GM23338 (cell line): Measurements from ENCODE around the gene PML. TPM values are rescaled to one million over a fixed set of nuclear protein-coding genes. Genes with fewer than 3 reads are reported as not detected.

Experiments used
- ATAC-seq: fragments of 200-7000 bp; cut with Tn5 transposase; 3 replicates; pipeline ENCODE4 v1.9.1; 2020
- DNase-seq: peaks from one replicate; pipeline ENCODE4 v3.0.0-alpha.2; 2015; ENCODE audit warnings: low spot score
- H2AFZ ChIP-seq: fragments of 200-600 bp; sonication (generic); 2 replicates; pipeline ENCODE4 v1.8.0; 2016; ENCODE audit warnings: antibody characterized with exemption, mild to moderate bottlenecking, moderate library complexity
- H3F3A ChIP-seq: fragments of 200-600 bp; sonication (generic); replicated peaks from 2 replicates; pipeline ENCODE4 v1.8.0; 2017; ENCODE audit warnings: antibody characterized with exemption, mixed run types, low read depth
- H3K27ac ChIP-seq: fragments of 200-600 bp; sonication (generic); 2 replicates; pipeline ENCODE4 v1.6.1; 2016; ENCODE audit warnings: low read depth
- H3K27me3 ChIP-seq: fragments of 200-600 bp; sonication (generic); 2 replicates; pipeline ENCODE4 v1.8.0; 2016; ENCODE audit warnings: mild to moderate bottlenecking, mixed run types, moderate library complexity; ENCODE audit not compliant: insufficient read depth
- H3K36me3 ChIP-seq: fragments of 200-600 bp; sonication (generic); 2 replicates; pipeline ENCODE4 v1.8.0; 2016; ENCODE audit warnings: mild to moderate bottlenecking; ENCODE audit not compliant: insufficient read depth
- H3K4me1 ChIP-seq: fragments of 200-600 bp; sonication (generic); 2 replicates; pipeline ENCODE4 v1.8.0; 2016; ENCODE audit warnings: mild to moderate bottlenecking, moderate library complexity; ENCODE audit not compliant: insufficient read depth
- H3K4me2 ChIP-seq: fragments of 200-600 bp; sonication (generic); 2 replicates; pipeline ENCODE4 v1.7.1; 2017; ENCODE audit warnings: mixed run types
- H3K4me3 ChIP-seq: fragments of 200-600 bp; sonication (generic); 2 replicates; pipeline ENCODE4 v1.6.1; 2016; ENCODE audit warnings: mixed run types
- H3K79me2 ChIP-seq: fragments of 200-600 bp; sonication (generic); replicated peaks from 2 replicates; pipeline ENCODE4 v1.8.0; 2017; ENCODE audit warnings: mild to moderate bottlenecking; ENCODE audit not compliant: insufficient read depth
- H3K9me2 ChIP-seq: fragments of 200-600 bp; sonication (generic); 2 replicates; pipeline ENCODE4 v1.8.0; 2017; ENCODE audit not compliant: insufficient read depth
- H4K20me1 ChIP-seq: fragments of 200-600 bp; sonication (generic); replicated peaks from 2 replicates; pipeline ENCODE4 v1.8.0; 2017; ENCODE audit warnings: mild to moderate bottlenecking; ENCODE audit not compliant: insufficient read depth
- H3K27ac Mint-ChIP-seq: 2 replicates; pipeline ENCODE4 v1.8.0; 2020; ENCODE audit warnings: inconsistent platforms, mild to moderate bottlenecking, moderate library complexity, mixed read lengths
- H3K27me3 Mint-ChIP-seq: 3 replicates; pipeline ENCODE4 v1.8.0; 2022; ENCODE audit warnings: low read depth, mild to moderate bottlenecking, moderate library complexity, mixed read lengths, inconsistent platforms; ENCODE audit not compliant: insufficient read depth, poor library complexity
- H3K36me3 Mint-ChIP-seq: 3 replicates; pipeline ENCODE4 v1.8.0; 2021; ENCODE audit warnings: low read depth, mild to moderate bottlenecking, inconsistent platforms, moderate library complexity, mixed read lengths
- H3K4me1 Mint-ChIP-seq: 3 replicates; pipeline ENCODE4 v1.8.0; 2020; ENCODE audit warnings: mild to moderate bottlenecking, inconsistent platforms, mixed read lengths
- H3K4me3 Mint-ChIP-seq: 3 replicates; pipeline ENCODE4 v1.8.0; 2021; ENCODE audit warnings: moderate library complexity, mild to moderate bottlenecking, inconsistent platforms, mixed read lengths
- H3K9me3 Mint-ChIP-seq: 3 replicates; pipeline ENCODE4 v1.8.0; 2020; ENCODE audit warnings: moderate library complexity, mild to moderate bottlenecking, inconsistent platforms, mixed read lengths
- CREB1 ChIP-seq: fragments of 250-450 bp; sonication (Bioruptor Pico); IDR thresholded peaks from 2 replicates; pipeline ENCODE4 v1.5.0; 2020; ENCODE audit warnings: low read depth, mild to moderate bottlenecking, moderate library complexity
- EZH2 ChIP-seq: fragments of 200-600 bp; sonication (generic); IDR thresholded peaks from one replicate; pipeline ENCODE4 v1.8.0; 2017; ENCODE audit warnings: antibody characterized with exemption, mild to moderate bottlenecking, low read depth; ENCODE audit not compliant: unreplicated experiment
- EZH2phosphoT487 ChIP-seq: fragments of 200-600 bp; sonication (generic); IDR thresholded peaks from one replicate; pipeline ENCODE4 v1.8.1; 2018; ENCODE audit warnings: antibody characterized with exemption; ENCODE audit not compliant: unreplicated experiment
- JUNB ChIP-seq: IDR thresholded peaks from one replicate; pipeline ENCODE4 v1.6.1; 2016; ENCODE audit warnings: antibody characterized with exemption; ENCODE audit not compliant: unreplicated experiment
- NANOG ChIP-seq: IDR thresholded peaks from 2 replicates; pipeline ENCODE4 v1.6.1; 2016; ENCODE audit warnings: antibody characterized with exemption, borderline replicate concordance
- POLR2AphosphoS5 ChIP-seq: IDR thresholded peaks from 2 replicates; pipeline ENCODE4 v1.6.1; 2016; ENCODE audit warnings: antibody characterized with exemption, low read depth
- STAT1 ChIP-seq: IDR thresholded peaks from one replicate; pipeline ENCODE4 v1.6.1; 2016; ENCODE audit warnings: antibody characterized with exemption; ENCODE audit not compliant: unreplicated experiment
- ZNF114 ChIP-seq: fragments of 250-450 bp; sonication (Bioruptor Pico); IDR thresholded peaks from 2 replicates; pipeline ENCODE4 v1.5.0; 2020; ENCODE audit warnings: mild to moderate bottlenecking, moderate library complexity
- ZNF331 ChIP-seq: fragments of 250-450 bp; sonication (Bioruptor Pico); IDR thresholded peaks from 2 replicates; pipeline ENCODE4 v1.5.0; 2020; ENCODE audit warnings: low read depth, mild to moderate bottlenecking, moderate library complexity
- polyA plus RNA-seq: library from polyadenylated mRNA; unstranded; fragments of >200 nt; fragmentation: Nextera tagmentation; extraction: Ambion mirVana; gene quantifications from 2 replicates; pipeline ENCODE4 v1.2.1, GENCODE V29; 2016
- total RNA-seq: library from RNA; depleted of rRNA; stranded (reverse); fragments of >200 nt; shearing (Covaris generic); gene quantifications from 2 replicates; pipeline ENCODE4 v1.2.3, GENCODE V29; 2014
- TF ChIP-seq, protein P1 (sequence below), 2 experiments: fragments of 200-600 bp in 1 of 2; sonication (generic) in 1 of 2; conservative IDR thresholded peaks; 2 replicates each; pipeline versions ENCODE4 v1.5.1 to v1.6.1; 2016 to 2017; ENCODE audit warnings: antibody characterized with exemption in 2 of 2, low read depth in 2 of 2, mild to moderate bottlenecking in 2 of 2, moderate library complexity in 1 of 2
- TF ChIP-seq, protein P2 (sequence below): IDR thresholded peaks from one replicate; pipeline ENCODE4 v1.6.1; 2018; ENCODE audit warnings: antibody characterized with exemption; ENCODE audit not compliant: unreplicated experiment
- TF ChIP-seq, protein P3 (sequence below): IDR thresholded peaks from 2 replicates; pipeline ENCODE4 v1.6.1; 2016; ENCODE audit warnings: antibody characterized with exemption
- TF ChIP-seq, protein P4 (sequence below): fragments of 250-450 bp; sonication (Bioruptor Pico); IDR thresholded peaks from 2 replicates; pipeline ENCODE4 v1.5.0; 2020; ENCODE audit warnings: mild to moderate bottlenecking, moderate library complexity

The PML gene
- total and polyA plus RNA-seq, 2 experiments from 2014 or later, result 19.0 to 73.1 TPM

DNA sequence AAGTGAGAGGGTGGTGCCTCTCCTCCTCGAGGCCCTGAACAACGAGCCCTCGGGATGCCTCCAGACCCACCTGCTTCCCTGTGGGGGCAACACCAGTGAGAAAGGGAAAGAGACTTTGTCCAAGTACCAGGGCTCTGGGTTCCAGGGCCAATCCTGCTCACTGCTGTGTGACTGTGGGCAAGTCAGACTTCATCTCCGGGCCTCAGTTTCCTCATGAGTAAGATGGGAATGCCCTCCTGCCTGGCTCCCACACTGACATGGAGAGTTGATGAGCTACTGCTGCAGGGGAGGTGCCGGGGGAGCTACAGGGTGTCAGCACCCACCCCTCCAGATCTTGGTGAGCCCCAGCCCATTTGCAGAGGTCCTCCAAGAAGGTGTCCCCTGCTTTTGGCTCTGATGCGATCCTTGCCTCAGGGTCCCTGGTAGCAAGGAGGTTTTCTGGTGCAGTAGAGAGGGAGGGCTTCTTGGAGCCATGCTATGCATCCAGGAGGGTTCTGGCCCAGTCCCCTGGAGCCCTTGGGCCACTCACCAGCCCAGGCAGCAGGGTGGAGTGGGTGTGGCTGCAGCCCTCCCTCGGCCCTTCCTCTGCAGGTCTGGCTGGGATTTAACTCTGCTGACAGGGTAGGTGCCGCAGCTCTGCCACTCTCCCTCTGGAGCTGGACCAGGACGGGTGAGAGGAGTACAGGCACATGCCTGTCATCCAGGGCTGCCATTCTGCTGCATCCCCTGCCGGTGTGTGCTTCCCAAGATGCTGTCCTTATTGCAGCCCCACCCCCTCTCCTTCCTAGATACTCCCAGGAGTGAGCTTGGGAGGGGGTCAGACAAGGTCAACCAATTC is 41.4 kb upstream of the PML start:
- no peaks in the 10 kb centered on the region for H4K20me1 ChIP-seq
- H3K27ac Mint-ChIP-seq, result no peak overlapping the region

More for the DNA sequence above, 41.4 kb upstream of the PML start:
- H3K79me2 ChIP-seq, result no peaks in the 10 kb centered on the region
- no peaks in the 10 kb centered on the region for H3K9me2 ChIP-seq
- peaks cover 22% of the 10 kb centered on the region for H3K4me1 Mint-ChIP-seq
- no peaks in the 10 kb centered on the region for H3K36me3 ChIP-seq
- H3K27me3 ChIP-seq, result no peaks in the 10 kb centered on the region
- no peak overlapping the region for H3K4me3 ChIP-seq
- DNase-seq (no peak), ATAC-seq (no peak)
- no peak overlapping the region for H2AFZ ChIP-seq
- H3K4me1 ChIP-seq, result peaks cover 4% of the 10 kb centered on the region; the same call in 1 of the 2 replicates
- TF ChIP-seq, protein P1, sequence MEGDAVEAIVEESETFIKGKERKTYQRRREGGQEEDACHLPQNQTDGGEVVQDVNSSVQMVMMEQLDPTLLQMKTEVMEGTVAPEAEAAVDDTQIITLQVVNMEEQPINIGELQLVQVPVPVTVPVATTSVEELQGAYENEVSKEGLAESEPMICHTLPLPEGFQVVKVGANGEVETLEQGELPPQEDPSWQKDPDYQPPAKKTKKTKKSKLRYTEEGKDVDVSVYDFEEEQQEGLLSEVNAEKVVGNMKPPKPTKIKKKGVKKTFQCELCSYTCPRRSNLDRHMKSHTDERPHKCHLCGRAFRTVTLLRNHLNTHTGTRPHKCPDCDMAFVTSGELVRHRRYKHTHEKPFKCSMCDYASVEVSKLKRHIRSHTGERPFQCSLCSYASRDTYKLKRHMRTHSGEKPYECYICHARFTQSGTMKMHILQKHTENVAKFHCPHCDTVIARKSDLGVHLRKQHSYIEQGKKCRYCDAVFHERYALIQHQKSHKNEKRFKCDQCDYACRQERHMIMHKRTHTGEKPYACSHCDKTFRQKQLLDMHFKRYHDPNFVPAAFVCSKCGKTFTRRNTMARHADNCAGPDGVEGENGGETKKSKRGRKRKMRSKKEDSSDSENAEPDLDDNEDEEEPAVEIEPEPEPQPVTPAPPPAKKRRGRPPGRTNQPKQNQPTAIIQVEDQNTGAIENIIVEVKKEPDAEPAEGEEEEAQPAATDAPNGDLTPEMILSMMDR (conservative IDR thresholded peaks at IDR 0.05; ENCODE audit: low read depth in 2 of 2), result no peak
- TF ChIP-seq ZNF114 (CRISPR knock-in tag) (no peak), ZNF331 (no peak), CREB1 (CRISPR knock-in tag) (no peak), EZH2phosphoT487 (no peak), POLR2AphosphoS5 (no peak), EZH2 (no peak), STAT1 (no peak), JUNB (no peak), NANOG (no peak)
- TF ChIP-seq, protein P2, sequence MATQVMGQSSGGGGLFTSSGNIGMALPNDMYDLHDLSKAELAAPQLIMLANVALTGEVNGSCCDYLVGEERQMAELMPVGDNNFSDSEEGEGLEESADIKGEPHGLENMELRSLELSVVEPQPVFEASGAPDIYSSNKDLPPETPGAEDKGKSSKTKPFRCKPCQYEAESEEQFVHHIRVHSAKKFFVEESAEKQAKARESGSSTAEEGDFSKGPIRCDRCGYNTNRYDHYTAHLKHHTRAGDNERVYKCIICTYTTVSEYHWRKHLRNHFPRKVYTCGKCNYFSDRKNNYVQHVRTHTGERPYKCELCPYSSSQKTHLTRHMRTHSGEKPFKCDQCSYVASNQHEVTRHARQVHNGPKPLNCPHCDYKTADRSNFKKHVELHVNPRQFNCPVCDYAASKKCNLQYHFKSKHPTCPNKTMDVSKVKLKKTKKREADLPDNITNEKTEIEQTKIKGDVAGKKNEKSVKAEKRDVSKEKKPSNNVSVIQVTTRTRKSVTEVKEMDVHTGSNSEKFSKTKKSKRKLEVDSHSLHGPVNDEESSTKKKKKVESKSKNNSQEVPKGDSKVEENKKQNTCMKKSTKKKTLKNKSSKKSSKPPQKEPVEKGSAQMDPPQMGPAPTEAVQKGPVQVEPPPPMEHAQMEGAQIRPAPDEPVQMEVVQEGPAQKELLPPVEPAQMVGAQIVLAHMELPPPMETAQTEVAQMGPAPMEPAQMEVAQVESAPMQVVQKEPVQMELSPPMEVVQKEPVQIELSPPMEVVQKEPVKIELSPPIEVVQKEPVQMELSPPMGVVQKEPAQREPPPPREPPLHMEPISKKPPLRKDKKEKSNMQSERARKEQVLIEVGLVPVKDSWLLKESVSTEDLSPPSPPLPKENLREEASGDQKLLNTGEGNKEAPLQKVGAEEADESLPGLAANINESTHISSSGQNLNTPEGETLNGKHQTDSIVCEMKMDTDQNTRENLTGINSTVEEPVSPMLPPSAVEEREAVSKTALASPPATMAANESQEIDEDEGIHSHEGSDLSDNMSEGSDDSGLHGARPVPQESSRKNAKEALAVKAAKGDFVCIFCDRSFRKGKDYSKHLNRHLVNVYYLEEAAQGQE, result no peak
- TF ChIP-seq, protein P3, sequence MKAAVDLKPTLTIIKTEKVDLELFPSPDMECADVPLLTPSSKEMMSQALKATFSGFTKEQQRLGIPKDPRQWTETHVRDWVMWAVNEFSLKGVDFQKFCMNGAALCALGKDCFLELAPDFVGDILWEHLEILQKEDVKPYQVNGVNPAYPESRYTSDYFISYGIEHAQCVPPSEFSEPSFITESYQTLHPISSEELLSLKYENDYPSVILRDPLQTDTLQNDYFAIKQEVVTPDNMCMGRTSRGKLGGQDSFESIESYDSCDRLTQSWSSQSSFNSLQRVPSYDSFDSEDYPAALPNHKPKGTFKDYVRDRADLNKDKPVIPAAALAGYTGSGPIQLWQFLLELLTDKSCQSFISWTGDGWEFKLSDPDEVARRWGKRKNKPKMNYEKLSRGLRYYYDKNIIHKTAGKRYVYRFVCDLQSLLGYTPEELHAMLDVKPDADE, result no peak
- TF ChIP-seq, protein P4, sequence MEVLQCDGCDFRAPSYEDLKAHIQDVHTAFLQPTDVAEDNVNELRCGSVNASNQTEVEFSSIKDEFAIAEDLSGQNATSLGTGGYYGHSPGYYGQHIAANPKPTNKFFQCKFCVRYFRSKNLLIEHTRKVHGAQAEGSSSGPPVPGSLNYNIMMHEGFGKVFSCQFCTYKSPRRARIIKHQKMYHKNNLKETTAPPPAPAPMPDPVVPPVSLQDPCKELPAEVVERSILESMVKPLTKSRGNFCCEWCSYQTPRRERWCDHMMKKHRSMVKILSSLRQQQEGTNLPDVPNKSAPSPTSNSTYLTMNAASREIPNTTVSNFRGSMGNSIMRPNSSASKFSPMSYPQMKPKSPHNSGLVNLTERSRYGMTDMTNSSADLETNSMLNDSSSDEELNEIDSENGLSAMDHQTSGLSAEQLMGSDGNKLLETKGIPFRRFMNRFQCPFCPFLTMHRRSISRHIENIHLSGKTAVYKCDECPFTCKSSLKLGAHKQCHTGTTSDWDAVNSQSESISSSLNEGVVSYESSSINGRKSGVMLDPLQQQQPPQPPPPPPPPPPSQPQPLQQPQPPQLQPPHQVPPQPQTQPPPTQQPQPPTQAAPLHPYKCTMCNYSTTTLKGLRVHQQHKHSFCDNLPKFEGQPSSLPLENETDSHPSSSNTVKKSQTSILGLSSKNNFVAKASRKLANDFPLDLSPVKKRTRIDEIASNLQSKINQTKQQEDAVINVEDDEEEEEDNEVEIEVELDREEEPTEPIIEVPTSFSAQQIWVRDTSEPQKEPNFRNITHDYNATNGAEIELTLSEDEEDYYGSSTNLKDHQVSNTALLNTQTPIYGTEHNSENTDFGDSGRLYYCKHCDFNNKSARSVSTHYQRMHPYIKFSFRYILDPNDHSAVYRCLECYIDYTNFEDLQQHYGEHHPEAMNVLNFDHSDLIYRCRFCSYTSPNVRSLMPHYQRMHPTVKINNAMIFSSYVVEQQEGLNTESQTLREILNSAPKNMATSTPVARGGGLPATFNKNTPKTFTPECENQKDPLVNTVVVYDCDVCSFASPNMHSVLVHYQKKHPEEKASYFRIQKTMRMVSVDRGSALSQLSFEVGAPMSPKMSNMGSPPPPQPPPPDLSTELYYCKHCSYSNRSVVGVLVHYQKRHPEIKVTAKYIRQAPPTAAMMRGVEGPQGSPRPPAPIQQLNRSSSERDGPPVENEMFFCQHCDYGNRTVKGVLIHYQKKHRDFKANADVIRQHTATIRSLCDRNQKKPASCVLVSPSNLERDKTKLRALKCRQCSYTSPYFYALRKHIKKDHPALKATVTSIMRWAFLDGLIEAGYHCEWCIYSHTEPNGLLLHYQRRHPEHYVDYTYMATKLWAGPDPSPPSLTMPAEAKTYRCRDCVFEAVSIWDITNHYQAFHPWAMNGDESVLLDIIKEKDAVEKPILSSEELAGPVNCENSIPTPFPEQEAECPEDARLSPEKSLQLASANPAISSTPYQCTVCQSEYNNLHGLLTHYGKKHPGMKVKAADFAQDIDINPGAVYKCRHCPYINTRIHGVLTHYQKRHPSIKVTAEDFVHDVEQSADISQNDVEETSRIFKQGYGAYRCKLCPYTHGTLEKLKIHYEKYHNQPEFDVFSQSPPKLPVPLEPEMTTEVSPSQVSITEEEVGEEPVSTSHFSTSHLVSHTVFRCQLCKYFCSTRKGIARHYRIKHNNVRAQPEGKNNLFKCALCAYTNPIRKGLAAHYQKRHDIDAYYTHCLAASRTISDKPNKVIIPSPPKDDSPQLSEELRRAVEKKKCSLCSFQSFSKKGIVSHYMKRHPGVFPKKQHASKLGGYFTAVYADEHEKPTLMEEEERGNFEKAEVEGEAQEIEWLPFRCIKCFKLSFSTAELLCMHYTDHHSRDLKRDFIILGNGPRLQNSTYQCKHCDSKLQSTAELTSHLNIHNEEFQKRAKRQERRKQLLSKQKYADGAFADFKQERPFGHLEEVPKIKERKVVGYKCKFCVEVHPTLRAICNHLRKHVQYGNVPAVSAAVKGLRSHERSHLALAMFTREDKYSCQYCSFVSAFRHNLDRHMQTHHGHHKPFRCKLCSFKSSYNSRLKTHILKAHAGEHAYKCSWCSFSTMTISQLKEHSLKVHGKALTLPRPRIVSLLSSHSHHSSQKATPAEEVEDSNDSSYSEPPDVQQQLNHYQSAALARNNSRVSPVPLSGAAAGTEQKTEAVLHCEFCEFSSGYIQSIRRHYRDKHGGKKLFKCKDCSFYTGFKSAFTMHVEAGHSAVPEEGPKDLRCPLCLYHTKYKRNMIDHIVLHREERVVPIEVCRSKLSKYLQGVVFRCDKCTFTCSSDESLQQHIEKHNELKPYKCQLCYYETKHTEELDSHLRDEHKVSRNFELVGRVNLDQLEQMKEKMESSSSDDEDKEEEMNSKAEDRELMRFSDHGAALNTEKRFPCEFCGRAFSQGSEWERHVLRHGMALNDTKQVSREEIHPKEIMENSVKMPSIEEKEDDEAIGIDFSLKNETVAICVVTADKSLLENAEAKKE (CRISPR knock-in tag), result no peak
- no peaks in the 10 kb centered on the region for H3F3A ChIP-seq
- H3K4me3 Mint-ChIP-seq, result no peak overlapping the region
- H3K4me2 ChIP-seq, result no peak overlapping the region
- H3K36me3 Mint-ChIP-seq, result no peaks in the 10 kb centered on the region; the same call in 2 of the 3 replicates
- no peaks in the 10 kb centered on the region for H3K9me3 Mint-ChIP-seq
- H3K27me3 Mint-ChIP-seq, result peaks cover 21% of the 10 kb centered on the region
- H3K27ac ChIP-seq, result no peak overlapping the region
